22Rv1 (cell line): Measurements from ENCODE around the gene ACD.
A peak's percentile ranks its signal among the peaks of the same experiment; 100 is the strongest.

Experiments
- H3K27ac ChIP-seq: fragments of 450-650 bp; 2 replicates; pipeline ENCODE4 v1.5.1; 2017
- ZFX ChIP-seq: fragments of 450-650 bp; IDR thresholded peaks from 2 replicates; pipeline ENCODE4 v1.6.1; 2017; ENCODE audit warnings: antibody characterized with exemption, borderline replicate concordance
- TF ChIP-seq, protein P1 (sequence below): fragments of 450-650 bp; IDR thresholded peaks from 2 replicates; pipeline ENCODE4 v1.5.1; 2017; ENCODE audit warnings: mild to moderate bottlenecking

Gene ACD

GRCh38 chr16:67659675-67660563 lies at the start of gene ACD:
Gene ACD, minus strand, starts transcription at chr16:67660260. Its CDS starts 40 bp downstream, at chr16:67660220.
- peak within 1 kb of the TSS; percentile 93 for H3K27ac ChIP-seq
- TF ChIP-seq, protein P1, sequence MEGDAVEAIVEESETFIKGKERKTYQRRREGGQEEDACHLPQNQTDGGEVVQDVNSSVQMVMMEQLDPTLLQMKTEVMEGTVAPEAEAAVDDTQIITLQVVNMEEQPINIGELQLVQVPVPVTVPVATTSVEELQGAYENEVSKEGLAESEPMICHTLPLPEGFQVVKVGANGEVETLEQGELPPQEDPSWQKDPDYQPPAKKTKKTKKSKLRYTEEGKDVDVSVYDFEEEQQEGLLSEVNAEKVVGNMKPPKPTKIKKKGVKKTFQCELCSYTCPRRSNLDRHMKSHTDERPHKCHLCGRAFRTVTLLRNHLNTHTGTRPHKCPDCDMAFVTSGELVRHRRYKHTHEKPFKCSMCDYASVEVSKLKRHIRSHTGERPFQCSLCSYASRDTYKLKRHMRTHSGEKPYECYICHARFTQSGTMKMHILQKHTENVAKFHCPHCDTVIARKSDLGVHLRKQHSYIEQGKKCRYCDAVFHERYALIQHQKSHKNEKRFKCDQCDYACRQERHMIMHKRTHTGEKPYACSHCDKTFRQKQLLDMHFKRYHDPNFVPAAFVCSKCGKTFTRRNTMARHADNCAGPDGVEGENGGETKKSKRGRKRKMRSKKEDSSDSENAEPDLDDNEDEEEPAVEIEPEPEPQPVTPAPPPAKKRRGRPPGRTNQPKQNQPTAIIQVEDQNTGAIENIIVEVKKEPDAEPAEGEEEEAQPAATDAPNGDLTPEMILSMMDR = no peak
- no peak for TF ChIP-seq ZFX

- H3K27ac ChIP-seq = no peak overlapping the region
- no peak for TF ChIP-seq ZFX
- TF ChIP-seq, protein P1 = no peak
Measured at GRCh38 chr16:67709050-67709449, 49.0 kb upstream of the ACD start.

DNA sequence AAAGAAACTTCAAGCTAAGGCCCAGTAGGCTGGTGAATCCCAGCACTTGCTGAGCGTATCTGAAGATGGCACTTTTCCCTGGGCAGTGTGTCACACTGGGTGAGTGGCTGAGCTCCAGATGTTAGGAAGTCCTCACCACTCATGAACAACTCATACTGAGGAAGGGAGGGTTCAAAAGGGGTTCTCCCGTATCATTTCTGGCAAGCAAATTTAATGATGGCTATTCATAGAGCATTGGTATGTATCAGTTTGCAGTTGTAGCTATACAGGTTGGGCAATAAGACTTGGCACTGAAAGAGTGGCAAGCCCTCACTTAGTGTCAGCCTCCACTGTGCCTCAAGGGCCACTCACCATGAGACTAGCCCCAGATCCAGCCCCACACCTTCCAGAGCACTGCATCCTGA lies 48.3 kb upstream of the ACD start:
- no peak overlapping the region for H3K27ac ChIP-seq
- TF ChIP-seq ZFX = no peak
- TF ChIP-seq, protein P1 = no peak

DNA sequence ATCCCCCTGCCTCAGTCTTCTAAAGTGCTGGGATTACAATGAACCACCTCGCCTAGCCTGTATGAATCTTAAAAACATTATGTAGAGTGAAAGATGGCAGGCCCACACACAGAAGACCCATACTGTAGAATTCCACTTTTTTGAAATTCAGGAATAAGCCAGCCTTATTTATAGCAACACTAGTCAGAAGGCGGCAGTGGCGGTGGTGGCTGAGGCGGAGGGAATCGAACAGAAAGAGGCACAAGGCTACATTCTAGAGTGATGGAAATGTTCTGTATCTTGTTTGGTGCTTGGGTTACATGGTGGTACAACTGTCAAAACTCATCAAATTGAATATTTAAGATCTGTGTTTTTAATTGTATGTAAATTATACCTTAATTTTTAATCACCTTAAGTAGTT lies 47.7 kb upstream of the ACD start:
- TF ChIP-seq, protein P1 = no peak
- no peak for TF ChIP-seq ZFX
- H3K27ac ChIP-seq = no peak overlapping the region

GRCh38 chr16:67707210-67707609 lies 47.1 kb upstream of the ACD start:
- no peak overlapping the region for H3K27ac ChIP-seq
- TF ChIP-seq, protein P1 = no peak
- TF ChIP-seq ZFX = no peak

- TF ChIP-seq, protein P1 = no peak
- TF ChIP-seq ZFX = no peak
- no peak overlapping the region for H3K27ac ChIP-seq
Measured at GRCh38 chr16:67704110-67704509, 44.0 kb upstream of the ACD start.

- TF ChIP-seq, protein P1 = no peak
- no peak for TF ChIP-seq ZFX
- no peak overlapping the region for H3K27ac ChIP-seq
Measured at GRCh38 chr16:67703626-67704025, 43.6 kb upstream of the ACD start.
